ENCODE results near the gene FSIP1.

GRCh38 chr15:39646425-39646824 is 136.2 kb downstream of the FSIP1 start:
- TF ChIP-seq CTCF (IDR thresholded peaks at IDR 0.05) (no peak), EP300 (IDR thresholded peaks at IDR 0.05) (no peak), MAX (IDR thresholded peaks at IDR 0.05) (no peak), MAZ (IDR thresholded peaks at IDR 0.05; ENCODE audit: borderline replicate concordance, low read depth, low read length) (no peak), JUNB (IDR thresholded peaks at IDR 0.05) (no peak), CHD2 (IDR thresholded peaks at IDR 0.05; ENCODE audit: low read length, partially characterized antibody) (no peak), SREBF2 (IDR thresholded peaks at IDR 0.05) (no peak), JUN (IDR thresholded peaks at IDR 0.05) (no peak), REST (IDR thresholded peaks at IDR 0.05) (no peak), NR3C1 (IDR thresholded peaks at IDR 0.05) (no peak)
- TF ChIP-seq, protein P1, sequence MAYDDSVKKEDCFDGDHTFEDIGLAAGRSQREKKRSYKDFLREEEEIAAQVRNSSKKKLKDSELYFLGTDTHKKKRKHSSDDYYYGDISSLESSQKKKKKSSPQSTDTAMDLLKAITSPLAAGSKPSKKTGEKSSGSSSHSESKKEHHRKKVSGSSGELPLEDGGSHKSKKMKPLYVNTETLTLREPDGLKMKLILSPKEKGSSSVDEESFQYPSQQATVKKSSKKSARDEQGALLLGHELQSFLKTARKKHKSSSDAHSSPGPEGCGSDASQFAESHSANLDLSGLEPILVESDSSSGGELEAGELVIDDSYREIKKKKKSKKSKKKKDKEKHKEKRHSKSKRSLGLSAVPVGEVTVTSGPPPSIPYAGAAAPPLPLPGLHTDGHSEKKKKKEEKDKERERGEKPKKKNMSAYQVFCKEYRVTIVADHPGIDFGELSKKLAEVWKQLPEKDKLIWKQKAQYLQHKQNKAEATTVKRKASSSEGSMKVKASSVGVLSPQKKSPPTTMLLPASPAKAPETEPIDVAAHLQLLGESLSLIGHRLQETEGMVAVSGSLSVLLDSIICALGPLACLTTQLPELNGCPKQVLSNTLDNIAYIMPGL (CRISPR knock-in tag; IDR thresholded peaks at IDR 0.05; ENCODE audit: borderline replicate concordance): no peak
